Astrocyte (in vitro differentiated cells and primary cell): ENCODE results near the gene PCK2. TPM values are rescaled to one million over a fixed set of nuclear protein-coding genes. Genes with fewer than 3 reads are reported as not detected.

Experiments used
- DNase-seq: peaks from one replicate; pipeline ENCODE4 v3.0.0-alpha.2; 2010; ENCODE audit warnings: low read depth
- FAIRE-seq: peaks from 2 replicates; lab custom pipeline; 2011; peaks lifted over from hg19 to GRCh38; lab: Jason Lieb, UNC
- H2AFZ ChIP-seq: 2 replicates; pipeline ENCODE4 v1.6.0; 2012; ENCODE audit warnings: low read depth, low read length, inconsistent platforms
- H3K27ac ChIP-seq: 2 replicates; pipeline ENCODE4 v1.5.1; 2011; ENCODE audit warnings: low read depth, low read length, inconsistent platforms
- H3K27me3 ChIP-seq: 2 replicates; pipeline ENCODE4 v1.6.0; 2011; ENCODE audit warnings: low read length, inconsistent platforms; ENCODE audit not compliant: insufficient read depth
- H3K36me3 ChIP-seq: 2 replicates; pipeline ENCODE4 v1.5.1; 2011; ENCODE audit warnings: low read length, inconsistent platforms; ENCODE audit not compliant: insufficient read depth
- H3K4me1 ChIP-seq: 2 replicates; pipeline ENCODE4 v1.5.1; 2011; ENCODE audit warnings: low read length, inconsistent platforms; ENCODE audit not compliant: insufficient read depth
- H3K4me2 ChIP-seq: 2 replicates; pipeline ENCODE4 v1.6.0; 2012; ENCODE audit warnings: low read length, inconsistent platforms
- H3K4me3 ChIP-seq: 2 replicates; pipeline ENCODE4 v1.5.1; 2011; ENCODE audit warnings: low read depth, mild to moderate bottlenecking, low read length, inconsistent platforms; ENCODE audit not compliant: insufficient read depth
- H3K79me2 ChIP-seq: 2 replicates; pipeline ENCODE4 v1.6.0; 2012; ENCODE audit warnings: mild to moderate bottlenecking, low read length, inconsistent platforms; ENCODE audit not compliant: insufficient read depth
- H3K9ac ChIP-seq: 2 replicates; pipeline ENCODE4 v1.6.0; 2012; ENCODE audit warnings: mild to moderate bottlenecking, low read length, inconsistent platforms
- H3K9me3 ChIP-seq: 2 replicates; pipeline ENCODE4 v1.5.1; 2012; ENCODE audit warnings: low read depth, mild to moderate bottlenecking, low read length, inconsistent platforms; ENCODE audit not compliant: insufficient read depth
- H4K20me1 ChIP-seq: 2 replicates; pipeline ENCODE4 v1.6.0; 2012; ENCODE audit warnings: low read length, inconsistent platforms; ENCODE audit not compliant: insufficient read depth
- H3K27ac Mint-ChIP-seq: one replicate; pipeline ENCODE4 v1.8.0; 2021; ENCODE audit warnings: mild to moderate bottlenecking, mixed read lengths; ENCODE audit not compliant: unreplicated experiment
- H3K27me3 Mint-ChIP-seq: one replicate; pipeline ENCODE4 v1.8.0; 2021; ENCODE audit warnings: low read depth, mixed read lengths; ENCODE audit not compliant: unreplicated experiment
- H3K36me3 Mint-ChIP-seq: one replicate; pipeline ENCODE4 v1.8.0; 2021; ENCODE audit warnings: low read depth, mixed read lengths; ENCODE audit not compliant: unreplicated experiment
- H3K4me1 Mint-ChIP-seq: one replicate; pipeline ENCODE4 v1.8.0; 2021; ENCODE audit warnings: low read depth, mixed read lengths; ENCODE audit not compliant: unreplicated experiment
- H3K4me3 Mint-ChIP-seq: one replicate; pipeline ENCODE4 v1.8.0; 2021; ENCODE audit warnings: mild to moderate bottlenecking, moderate library complexity, mixed read lengths; ENCODE audit not compliant: unreplicated experiment
- H3K9me3 Mint-ChIP-seq: one replicate; pipeline ENCODE4 v1.8.0; 2021; ENCODE audit warnings: mild to moderate bottlenecking, mixed read lengths; ENCODE audit not compliant: unreplicated experiment
- EZH2 ChIP-seq: IDR thresholded peaks from 2 replicates; pipeline ENCODE4 v1.6.1; 2012; ENCODE audit warnings: mild to moderate bottlenecking, low read length, inconsistent platforms; ENCODE audit not compliant: insufficient read depth
- total RNA-seq: library from RNA; stranded (reverse); gene quantifications from 2 replicates; pipeline ENCODE4 v1.2.1, GENCODE V29; 2021
- TF ChIP-seq, protein P1 (sequence below): IDR thresholded peaks from 2 replicates; pipeline ENCODE4 v1.5.1; 2011; ENCODE audit warnings: low read depth, mild to moderate bottlenecking, inconsistent platforms, low read length, moderate library complexity; ENCODE audit not compliant: insufficient read depth

Gene PCK2
- total RNA-seq, 1 donor from 2014 or later = 73.8 TPM

DNA sequence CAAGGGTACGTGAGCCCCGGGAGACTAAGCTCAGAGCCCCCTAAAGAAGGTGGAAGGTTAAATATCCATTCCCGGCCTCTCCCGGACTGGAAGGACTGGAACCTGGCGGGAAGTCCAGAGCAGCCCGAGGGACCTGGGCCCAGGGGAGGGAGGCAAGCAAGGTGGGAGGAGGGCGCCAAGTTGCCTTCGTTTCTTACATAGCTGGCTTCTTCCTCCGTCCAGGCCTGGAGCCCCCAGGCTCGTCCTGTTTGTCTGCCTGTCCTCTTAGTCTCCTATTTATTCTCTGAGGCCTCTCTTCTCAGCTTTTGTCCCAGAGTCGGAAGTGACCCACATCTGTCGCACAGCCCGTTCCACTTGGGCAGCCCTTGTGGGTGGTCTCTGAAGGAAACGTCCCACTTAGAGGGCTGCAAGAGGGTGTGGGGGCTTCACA lies 745 bp downstream of the PCK2 start:
- Mint-ChIP-seq H3K27me3 (peaks cover 4% of the 10 kb centered on the region), H3K27ac (peak overlapping the region; percentile 88), H3K4me1 (peaks cover 15% of the 10 kb centered on the region), H3K4me3 (peak overlapping the region; percentile 93), H3K36me3 (peaks cover 14% of the 10 kb centered on the region), H3K9me3 (no peaks in the 10 kb centered on the region)
- Histone ChIP-seq H3K27me3 (no peaks in the 10 kb centered on the region), H3K4me3 (peak overlapping the region; percentile 60), H3K4me2 (peak overlapping the region; percentile 94), H3K9ac (peak overlapping the region; percentile 81), H3K9me3 (no peaks in the 10 kb centered on the region), H3K79me2 (no peaks in the 10 kb centered on the region), H3K27ac (no peak overlapping the region), H4K20me1 (no peaks in the 10 kb centered on the region), H2AFZ (peak overlapping the region; percentile 95), H3K4me1 (peaks cover 6% of the 10 kb centered on the region), H3K36me3 (no peaks in the 10 kb centered on the region)
- no peak for TF ChIP-seq EZH2
- TF ChIP-seq, protein P1, sequence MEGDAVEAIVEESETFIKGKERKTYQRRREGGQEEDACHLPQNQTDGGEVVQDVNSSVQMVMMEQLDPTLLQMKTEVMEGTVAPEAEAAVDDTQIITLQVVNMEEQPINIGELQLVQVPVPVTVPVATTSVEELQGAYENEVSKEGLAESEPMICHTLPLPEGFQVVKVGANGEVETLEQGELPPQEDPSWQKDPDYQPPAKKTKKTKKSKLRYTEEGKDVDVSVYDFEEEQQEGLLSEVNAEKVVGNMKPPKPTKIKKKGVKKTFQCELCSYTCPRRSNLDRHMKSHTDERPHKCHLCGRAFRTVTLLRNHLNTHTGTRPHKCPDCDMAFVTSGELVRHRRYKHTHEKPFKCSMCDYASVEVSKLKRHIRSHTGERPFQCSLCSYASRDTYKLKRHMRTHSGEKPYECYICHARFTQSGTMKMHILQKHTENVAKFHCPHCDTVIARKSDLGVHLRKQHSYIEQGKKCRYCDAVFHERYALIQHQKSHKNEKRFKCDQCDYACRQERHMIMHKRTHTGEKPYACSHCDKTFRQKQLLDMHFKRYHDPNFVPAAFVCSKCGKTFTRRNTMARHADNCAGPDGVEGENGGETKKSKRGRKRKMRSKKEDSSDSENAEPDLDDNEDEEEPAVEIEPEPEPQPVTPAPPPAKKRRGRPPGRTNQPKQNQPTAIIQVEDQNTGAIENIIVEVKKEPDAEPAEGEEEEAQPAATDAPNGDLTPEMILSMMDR = no peak
- DNase-seq (no peak), FAIRE-seq (no peak)

DNA sequence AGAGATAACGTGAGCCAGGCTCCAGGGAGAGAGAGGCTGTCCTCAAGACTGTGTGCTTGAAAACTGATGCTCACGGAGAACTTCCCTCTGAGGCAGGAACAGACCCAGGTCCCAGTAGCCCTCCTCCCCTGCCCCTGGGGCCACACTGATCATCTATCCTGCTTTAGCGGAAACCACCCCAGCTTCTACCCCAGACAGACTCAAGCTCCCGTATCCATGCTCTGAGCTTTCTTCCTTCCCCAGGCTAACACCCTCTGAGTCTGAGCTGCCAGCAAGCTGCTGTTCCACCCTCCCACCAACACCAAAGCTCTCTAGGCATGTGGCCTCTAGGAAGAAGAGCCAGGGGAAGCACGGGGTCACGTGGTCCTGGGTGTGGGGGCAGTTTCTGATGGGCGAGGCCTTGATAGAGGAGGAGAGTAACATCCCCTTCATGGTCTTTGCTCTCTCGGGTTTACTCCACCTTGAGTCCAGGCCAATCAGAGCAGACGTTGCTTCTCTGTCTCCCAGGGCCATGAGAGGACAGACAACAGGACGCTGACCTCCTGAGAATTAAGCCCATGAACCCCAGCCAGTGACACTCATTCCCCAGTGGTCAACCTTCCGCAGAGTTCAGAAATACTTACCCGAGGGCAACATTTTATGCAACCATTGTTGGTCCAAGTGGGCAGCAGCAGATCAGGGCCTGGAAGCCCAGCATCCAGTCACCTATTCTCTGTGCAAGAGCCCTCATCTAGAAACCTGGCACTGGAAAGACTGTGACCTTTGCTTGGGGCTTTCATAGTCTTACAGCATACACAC lies 1.4 kb downstream of the PCK2 start:
- Histone ChIP-seq H3K9me3 (no peaks in the 10 kb centered on the region), H3K79me2 (no peaks in the 10 kb centered on the region), H2AFZ (peak overlapping the region; percentile 95), H3K9ac (peak overlapping the region; percentile 81), H3K4me1 (peaks cover 6% of the 10 kb centered on the region), H3K4me3 (peak overlapping the region; percentile 60), H4K20me1 (no peaks in the 10 kb centered on the region), H3K4me2 (peak overlapping the region; percentile 94), H3K27me3 (no peaks in the 10 kb centered on the region), H3K27ac (no peak overlapping the region), H3K36me3 (no peaks in the 10 kb centered on the region)
- peak overlapping the region; percentile 93 for H3K4me3 Mint-ChIP-seq
- TF ChIP-seq, protein P1 = no peak
- TF ChIP-seq EZH2 = no peak
- DNase-seq (no peak), FAIRE-seq (no peak)
- peaks cover 15% of the 10 kb centered on the region for H3K4me1 Mint-ChIP-seq
- H3K27ac Mint-ChIP-seq = peak overlapping the region; percentile 88
- H3K36me3 Mint-ChIP-seq = peaks cover 18% of the 10 kb centered on the region
- H3K9me3 Mint-ChIP-seq = no peaks in the 10 kb centered on the region
- H3K27me3 Mint-ChIP-seq = peaks cover 4% of the 10 kb centered on the region
